GM15510 (cell line): ENCODE results near the gene PRR22.

Experiments
- POLR2A ChIP-seq: IDR thresholded peaks from 3 replicates; pipeline ENCODE4 v1.6.1; 2011; ENCODE audit warnings: borderline replicate concordance; ENCODE audit not compliant: insufficient read length; ENCODE audit errors: extremely low read depth

The PRR22 gene

DNA sequence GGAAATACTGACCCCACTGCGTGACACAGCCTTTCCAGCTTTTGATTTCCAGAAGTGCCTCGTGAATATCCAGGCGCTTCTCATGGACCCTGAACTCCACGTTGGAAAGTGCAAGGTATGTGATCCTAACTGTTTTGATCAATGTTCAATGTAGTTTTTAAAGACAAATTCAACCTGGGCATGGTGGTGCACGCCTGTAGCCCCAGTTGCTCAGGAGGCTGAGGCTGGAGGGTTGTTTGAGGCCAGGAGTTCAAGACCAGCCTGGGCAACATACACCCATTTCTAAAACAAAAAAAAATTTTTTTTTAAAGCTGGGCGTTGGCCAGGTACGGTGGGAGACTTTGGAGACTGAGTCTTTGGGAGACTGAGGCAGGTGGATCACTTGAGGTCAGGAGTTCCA is 32.8 kb downstream of the PRR22 start:
- TF ChIP-seq POLR2A = no peak

DNA sequence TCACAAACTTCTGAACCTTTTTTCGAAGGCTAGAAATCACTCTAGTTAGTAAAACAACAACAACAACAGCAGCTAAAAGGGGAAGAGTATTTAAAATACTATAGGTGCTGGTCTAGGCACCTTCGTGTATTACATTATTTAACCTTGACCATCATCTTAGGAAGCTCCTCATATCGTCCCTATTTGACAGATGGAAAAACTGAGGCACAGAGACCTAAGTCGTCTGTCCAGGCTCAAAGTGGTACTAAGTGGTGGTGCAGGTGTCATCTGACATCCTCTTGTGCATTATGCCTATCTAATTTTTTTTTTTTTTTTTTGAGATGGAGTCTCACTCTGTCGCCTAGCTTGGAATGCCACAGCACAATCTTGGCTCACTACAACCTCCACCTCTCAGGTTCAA is 35.0 kb downstream of the PRR22 start:
- TF ChIP-seq POLR2A = no peak

DNA sequence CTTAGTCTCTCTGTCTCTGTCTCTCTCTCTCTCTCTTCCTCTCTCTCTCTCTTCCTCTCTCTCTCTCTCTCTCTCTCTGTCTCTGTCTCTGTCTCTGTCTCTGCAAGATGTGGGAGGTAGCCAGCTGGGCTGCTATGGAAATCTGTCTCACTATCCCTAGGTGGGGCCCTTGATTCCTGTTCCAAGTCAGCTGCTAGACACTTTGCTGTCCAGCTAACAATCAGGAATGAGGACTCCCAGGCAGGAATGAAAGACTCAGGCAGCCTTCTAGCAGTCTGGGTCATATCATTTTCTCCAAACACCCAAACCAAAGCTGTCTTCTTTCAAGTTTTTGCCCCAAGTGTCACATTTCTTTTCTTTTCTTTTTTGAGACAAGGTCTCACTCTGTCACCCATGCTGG is 40.9 kb downstream of the PRR22 start:
- TF ChIP-seq POLR2A = no peak

DNA sequence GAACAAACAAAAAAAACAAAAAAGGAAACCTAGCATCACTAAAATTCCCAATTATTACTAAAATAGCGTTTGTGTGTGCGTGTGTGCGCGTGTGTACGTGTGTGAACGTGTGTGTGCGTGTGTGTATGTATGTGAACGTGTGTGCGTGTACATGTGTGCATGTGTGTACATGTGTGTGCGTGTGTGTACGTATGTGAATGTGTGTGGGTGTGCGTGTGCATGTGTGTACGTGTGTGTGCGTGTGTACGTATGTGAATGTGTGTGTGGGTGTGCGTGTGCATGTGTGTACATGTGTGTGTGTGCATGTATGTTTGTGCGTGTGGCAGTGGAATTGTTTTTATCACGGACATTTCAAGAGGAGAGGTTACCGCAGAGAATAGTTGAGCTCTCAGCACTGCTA is 42.5 kb downstream of the PRR22 start:
- no peak for TF ChIP-seq POLR2A

DNA sequence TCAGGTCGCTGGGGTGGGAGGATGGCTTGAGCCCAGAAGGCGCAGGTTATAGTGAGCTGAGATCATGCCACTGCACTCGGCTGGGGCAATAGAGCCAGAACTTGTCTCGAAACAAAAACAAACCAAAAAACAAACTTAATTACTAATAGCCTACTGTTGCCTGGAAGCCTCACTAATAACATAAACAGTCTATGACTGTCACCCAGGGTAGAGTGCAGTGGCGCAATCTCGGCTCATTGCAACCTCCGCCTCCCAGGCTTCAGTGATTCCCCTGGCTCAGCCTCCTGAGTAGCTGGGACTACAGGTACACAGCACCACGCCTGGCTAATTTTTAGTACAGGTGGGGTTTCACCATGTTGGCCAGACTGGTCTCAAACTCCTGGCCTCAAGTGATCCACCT is 46.1 kb downstream of the PRR22 start:
- TF ChIP-seq POLR2A = no peak
